DMS 273 (cell line): ENCODE measurements around the gene FNBP1L.
"Not testable (repeated sequence)": the region's sequence is repeated elsewhere in the genome, so short reads cannot be mapped to it uniquely, and the experiment has no call there.

Experiments
- DNase-seq: peaks from one replicate; lab custom pipeline; 2025; ENCODE audit not compliant: unreplicated experiment; lab: John Stamatoyannopoulos, UW

Gene FNBP1L

DNA sequence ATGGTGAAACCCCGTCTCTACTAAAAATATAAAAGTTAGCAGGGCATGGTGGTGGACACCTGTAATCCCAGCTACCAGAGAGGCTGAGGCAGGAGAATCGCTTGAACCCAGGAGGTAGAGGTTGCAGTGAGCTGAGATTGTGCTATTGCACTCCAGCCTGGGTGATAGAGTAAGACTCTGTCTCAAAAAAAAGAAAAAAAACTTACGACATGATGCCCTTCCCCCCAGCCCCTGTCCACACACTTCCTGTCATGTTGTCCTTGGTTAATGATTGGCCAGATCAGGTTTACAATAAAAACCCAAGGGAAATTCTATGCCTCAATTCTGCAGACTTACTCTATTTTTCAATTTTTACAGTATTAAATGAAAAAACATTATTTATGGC, 143.4 kb downstream of the FNBP1L start:
- DNase-seq, result not testable (repeated sequence)

DNA sequence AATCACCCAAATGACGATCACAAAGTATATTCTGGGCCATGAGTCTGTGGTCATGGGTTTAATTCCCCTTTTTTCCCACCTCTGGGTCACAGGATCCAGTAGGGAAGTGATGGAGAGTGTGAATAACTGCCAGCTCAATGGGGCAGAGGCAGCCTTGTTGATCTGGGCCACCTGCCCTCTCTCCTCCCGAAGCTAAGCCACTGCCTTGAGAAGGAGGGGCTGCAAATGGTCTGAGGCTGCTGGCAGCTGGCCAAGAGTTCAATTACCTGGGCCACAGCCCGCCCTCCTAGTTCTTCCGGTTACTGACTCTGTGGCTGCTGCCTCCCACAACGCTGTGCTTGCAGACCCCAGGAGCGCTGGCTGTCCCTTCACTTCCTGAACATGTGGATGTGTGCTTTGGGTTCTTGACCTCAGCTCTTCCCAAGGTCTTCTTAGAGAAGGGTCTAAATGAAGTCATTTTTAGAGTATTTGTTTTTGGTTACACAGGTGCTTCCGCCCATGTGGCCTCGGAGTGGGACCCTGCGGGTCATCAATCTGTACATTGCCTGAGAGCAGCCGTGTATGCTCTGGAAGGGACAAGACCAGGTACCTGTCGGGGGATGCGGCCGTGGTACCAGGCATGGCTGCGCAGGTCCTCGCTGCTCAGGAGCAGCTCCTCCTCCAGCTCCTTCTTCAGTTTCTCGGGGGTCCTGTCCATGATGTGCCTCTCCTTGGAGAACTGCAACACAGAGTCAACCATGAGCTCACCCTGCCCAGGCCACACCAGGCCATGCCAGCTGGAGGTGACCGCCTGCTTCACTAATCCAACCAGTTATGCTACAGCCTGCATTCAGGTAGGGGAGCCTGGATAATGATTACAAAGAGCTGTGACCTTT, 144.0 kb downstream of the FNBP1L start:
- DNase-seq, result peak; percentile 67

- peak; percentile 19 for DNase-seq
Observed at GRCh38 chr1:93592551-93592949, 144.6 kb downstream of the FNBP1L start.

- DNase-seq, result no peak
Observed at GRCh38 chr1:93593854-93594602, 146.1 kb downstream of the FNBP1L start.

GRCh38 chr1:93594603-93594880, 146.6 kb downstream of the FNBP1L start:
- no peak for DNase-seq

DNA sequence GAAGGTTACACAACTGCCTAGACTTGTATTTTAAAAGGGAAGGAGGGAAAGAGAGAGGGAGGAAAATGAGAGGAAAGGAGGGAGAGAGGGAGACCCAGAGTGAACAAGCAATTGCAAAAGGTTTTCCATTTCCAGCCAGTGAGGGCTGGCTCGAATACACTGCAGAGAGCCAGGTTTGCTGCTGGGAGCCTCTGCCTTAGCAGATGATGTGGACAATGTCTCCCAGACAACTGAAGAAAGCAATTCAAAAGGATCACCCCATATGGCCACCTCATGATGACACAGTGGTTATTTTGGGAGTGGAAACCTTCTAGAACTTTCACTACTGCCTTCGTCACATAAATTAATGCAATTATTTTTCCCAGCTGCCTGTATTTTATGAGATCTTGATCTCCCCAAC, 147.3 kb downstream of the FNBP1L start:
- DNase-seq, result peak; percentile 19

DNA sequence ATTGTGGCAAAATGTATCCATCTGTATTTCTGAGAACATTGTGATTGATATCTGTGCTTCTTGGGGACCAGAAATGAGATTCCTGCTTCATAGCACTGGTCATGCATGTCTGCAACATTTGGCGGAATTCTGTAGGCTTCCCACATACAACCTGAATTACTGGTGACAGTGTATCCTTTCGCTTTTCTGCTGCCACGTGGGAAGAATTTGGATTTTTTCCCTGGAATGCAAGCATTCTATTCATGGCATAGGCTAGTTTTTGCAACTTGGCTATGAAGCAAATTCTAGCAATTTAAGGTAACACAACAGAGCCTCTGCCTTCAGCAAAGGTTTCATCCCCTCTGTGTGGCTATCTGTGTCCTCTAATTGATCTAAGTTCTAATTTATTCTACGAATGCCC, 147.8 kb downstream of the FNBP1L start:
- no peak for DNase-seq

DNA sequence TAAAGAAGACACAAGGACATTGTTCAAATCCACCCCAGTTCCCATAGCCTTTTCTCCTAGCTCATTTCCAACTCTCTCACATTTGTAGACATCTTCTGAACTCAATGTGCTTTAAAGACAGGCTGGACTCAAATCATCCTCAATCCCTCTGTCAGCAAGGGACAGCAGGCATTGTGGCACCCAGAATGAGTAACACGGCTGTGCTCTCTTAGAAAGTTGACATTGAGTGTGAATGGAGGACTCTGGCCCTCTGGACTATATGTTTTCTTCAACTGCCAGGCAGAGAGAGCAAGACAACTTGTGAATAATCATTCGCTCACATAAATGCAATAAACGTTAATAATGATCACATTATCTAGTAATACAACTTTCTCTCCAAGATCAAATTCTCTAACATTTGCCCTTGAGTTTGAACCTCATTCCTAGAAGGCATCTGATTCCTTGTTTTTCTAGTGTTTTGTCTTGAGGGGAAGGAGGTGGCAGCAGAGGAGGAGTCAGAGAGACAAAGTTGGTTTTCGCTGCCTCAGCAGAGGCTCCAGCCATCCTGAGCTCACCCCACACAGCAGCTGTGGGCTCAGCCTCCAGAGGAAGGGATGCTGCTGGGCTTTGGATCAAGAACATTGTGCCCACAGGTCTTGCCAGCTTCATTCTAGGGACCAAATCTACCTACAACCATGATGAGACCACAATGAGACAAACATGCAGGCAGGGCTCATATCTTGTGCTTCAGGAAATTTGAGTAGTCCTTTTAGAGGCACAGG, 148.6 kb downstream of the FNBP1L start:
- DNase-seq, result no peak

GRCh38 chr1:93597709-93598108, 149.8 kb downstream of the FNBP1L start:
- peak; percentile 84 for DNase-seq

DNA sequence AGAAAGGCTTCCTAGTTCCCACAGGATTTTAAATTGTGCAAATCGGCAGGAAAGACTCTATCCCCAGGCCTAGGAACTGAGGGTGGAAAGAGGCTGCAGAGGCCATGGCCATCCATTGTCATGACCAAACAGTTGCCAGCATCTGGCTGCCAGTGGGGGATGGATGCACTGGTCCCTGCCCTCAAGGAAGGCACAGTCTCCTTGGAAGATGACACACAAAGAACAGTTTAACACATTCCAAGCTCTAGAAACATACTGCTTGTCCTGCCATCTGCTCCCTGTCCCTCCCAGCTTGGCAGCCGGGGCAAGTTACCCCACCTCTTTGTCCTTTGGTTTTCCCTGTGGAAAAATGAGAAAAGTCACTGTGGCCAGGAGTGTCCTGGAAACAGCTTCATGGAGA, 150.5 kb downstream of the FNBP1L start:
- DNase-seq, result peak; percentile 36

DNA sequence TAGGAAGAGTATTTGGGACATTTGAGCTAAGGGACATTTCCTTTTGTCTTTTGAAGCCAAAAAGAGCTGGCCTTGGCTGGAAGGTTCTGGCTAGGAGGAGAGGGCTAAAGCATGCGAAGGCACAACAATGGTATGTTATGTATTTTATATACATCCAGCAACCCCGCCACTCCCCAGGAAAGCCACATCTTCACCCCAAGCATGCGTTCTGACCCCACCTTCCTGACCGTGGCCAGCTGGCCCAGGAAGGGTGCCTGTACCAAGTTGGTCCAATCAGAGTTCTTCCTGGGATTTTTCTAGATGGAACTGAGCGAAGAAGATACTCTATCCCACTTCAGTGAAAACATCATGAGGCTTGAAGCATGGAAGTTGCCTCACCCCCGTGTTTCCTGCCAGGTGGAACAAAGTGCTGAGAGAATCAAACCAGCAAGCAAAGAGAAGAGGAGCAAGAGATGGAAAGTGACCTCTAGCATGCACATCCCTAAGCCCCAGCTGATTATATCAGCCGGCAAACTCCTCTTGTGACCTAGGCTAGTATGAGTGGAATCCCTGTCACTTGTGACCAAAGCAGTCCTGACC, 151.0 kb downstream of the FNBP1L start:
- DNase-seq, result no peak

DNA sequence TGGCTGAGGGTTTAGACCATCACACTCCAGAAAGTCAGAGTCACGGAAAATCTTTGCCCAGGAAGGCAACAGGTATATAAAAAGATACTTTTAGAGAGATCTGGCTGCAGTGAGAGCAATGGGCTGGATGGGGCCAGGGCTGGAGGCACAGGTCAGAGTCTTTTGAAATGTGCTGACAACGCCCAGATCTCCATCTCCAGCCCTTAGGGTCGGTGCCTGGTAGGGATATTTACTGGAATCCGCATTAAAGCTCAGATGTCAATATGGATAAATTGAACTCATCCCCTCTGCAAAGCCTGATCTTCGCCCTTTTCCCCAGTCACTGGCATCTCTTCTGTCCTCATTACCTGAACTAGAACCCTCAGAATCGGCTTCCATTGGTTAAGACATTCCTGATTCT, 151.6 kb downstream of the FNBP1L start:
- DNase-seq, result no peak

DNA sequence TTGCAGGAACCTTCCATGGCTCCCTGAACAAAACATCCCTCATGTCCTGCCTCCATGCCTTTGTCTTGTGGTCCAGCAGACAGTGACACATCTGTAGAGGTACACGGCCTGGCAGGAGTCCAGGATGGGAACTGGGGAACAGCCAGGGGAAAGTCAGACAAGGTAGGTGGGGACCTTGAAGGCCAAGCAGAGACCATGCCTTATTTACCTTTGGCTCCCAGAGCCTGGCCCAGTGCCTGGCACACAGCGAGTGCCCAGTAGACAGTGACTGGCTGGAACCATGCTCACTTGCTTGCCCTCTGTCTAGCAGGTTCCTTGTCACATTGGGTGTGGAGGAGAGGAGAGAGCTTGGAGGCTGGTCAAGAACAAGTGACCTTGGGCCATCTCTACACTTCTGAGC, 152.7 kb downstream of the FNBP1L start:
- no peak for DNase-seq

GRCh38 chr1:93601686-93602085, 153.8 kb downstream of the FNBP1L start:
- no peak for DNase-seq

- no peak for DNase-seq
Observed at GRCh38 chr1:93602101-93602500, 154.2 kb downstream of the FNBP1L start.

DNA sequence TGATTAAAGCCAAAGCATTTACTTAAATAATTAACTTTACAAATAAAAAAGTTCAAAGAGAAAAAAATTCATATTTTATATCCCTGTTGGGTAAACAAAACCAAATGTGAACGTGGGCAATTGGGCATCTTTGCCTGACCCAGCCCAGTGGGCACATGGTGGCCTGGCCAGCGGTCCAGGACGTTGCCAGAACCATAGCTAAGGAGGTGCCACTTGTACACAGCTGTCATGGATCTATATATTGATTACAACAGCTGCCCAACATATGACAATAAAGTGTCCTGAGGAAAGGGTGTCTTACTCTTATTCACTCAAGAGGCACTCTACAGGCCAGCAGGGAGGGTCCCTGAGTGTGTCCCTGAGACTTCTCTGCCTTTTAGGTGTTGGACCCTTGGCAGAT, 155.2 kb downstream of the FNBP1L start:
- no peak for DNase-seq

GRCh38 chr1:93603601-93604000, 155.7 kb downstream of the FNBP1L start:
- DNase-seq, result no peak
